IMR-90 (cell line): Measurements from ENCODE around the gene URAD. TPM values are rescaled to one million over a fixed set of nuclear protein-coding genes. Genes with fewer than 3 reads are reported as not detected.

Source experiments
- ATAC-seq: fragments of 200-7000 bp; cut with Tn5 transposase; 2 replicates; pipeline ENCODE4 v1.9.1; 2020; ENCODE audit warnings: low read depth, mild to moderate bottlenecking, moderate library complexity
- BruUV-seq: library from RNA; stranded (reverse); fragments of 400-500 nt; replicated peaks from 2 replicates; lab custom pipeline; 2021; lab: Mats Ljungman, UMichigan
- CTCF ChIA-PET: fragments of 300-600 bp; formaldehyde crosslinking; extraction: SDS; loops from one replicate; lab custom pipeline; 2021; ENCODE audit warnings: antibody characterized with exemption; lab: Yijun Ruan, JAX
- POLR2A ChIA-PET: fragments of 300-600 bp; sonication (Branson Sonifier 250); formaldehyde crosslinking; loops from one replicate; lab custom pipeline; 2022; ENCODE audit warnings: antibody characterized with exemption; ENCODE audit not compliant: unreplicated experiment; lab: Charles Lee
- DNase-seq: peaks from one replicate; pipeline ENCODE4 v3.0.0; 2013
- H2AFZ ChIP-seq: replicated peaks from 2 replicates; pipeline ENCODE3; 2013; ENCODE audit warnings: low read length, mild to moderate bottlenecking; ENCODE audit not compliant: poor library complexity
- H2AK5ac ChIP-seq: 2 replicates; pipeline ENCODE4 v1.6.1; 2013; ENCODE audit warnings: low read depth, low read length, inconsistent platforms
- H2AK9ac ChIP-seq: replicated peaks from 2 replicates; pipeline ENCODE3; 2013; ENCODE audit warnings: mild to moderate bottlenecking, low read depth, low read length, moderate library complexity; ENCODE audit not compliant: poor library complexity
- H2BK120ac ChIP-seq: 2 replicates; pipeline ENCODE4 v1.6.1; 2013; ENCODE audit warnings: low read depth, low read length, inconsistent platforms
- H2BK15ac ChIP-seq: 3 replicates; pipeline ENCODE4 v1.6.1; 2013; ENCODE audit warnings: low read depth, low read length, inconsistent platforms
- H2BK20ac ChIP-seq: 2 replicates; pipeline ENCODE4 v1.6.1; 2013; ENCODE audit warnings: low read depth, mild to moderate bottlenecking, inconsistent platforms, low read length, moderate library complexity
- H2BK5ac ChIP-seq: 2 replicates; pipeline ENCODE4 v1.6.1; 2013; ENCODE audit warnings: mild to moderate bottlenecking, low read depth, low read length, inconsistent platforms; ENCODE audit not compliant: poor library complexity, severe bottlenecking
- H3K14ac ChIP-seq: replicated peaks from 2 replicates; pipeline ENCODE4 v1.6.1; 2013; ENCODE audit warnings: low read depth, low read length, inconsistent platforms
- H3K18ac ChIP-seq: 2 replicates; pipeline ENCODE4 v1.6.1; 2013; ENCODE audit warnings: low read depth, low read length, control low read depth
- H3K23ac ChIP-seq: 2 replicates; pipeline ENCODE4 v1.6.1; 2013; ENCODE audit warnings: low read depth, low read length, inconsistent platforms
- H3K27ac ChIP-seq: 2 replicates; pipeline ENCODE4 v1.5.1; 2013; ENCODE audit warnings: mild to moderate bottlenecking, control low read depth, low read length; ENCODE audit not compliant: insufficient read depth
- H3K27me3 ChIP-seq: 2 replicates; pipeline ENCODE4 v1.6.1; 2013; ENCODE audit warnings: low read length; ENCODE audit not compliant: control insufficient read depth, insufficient read depth
- H3K36me3 ChIP-seq: 2 replicates; pipeline ENCODE4 v1.6.1; 2013; ENCODE audit warnings: low read length, mixed read lengths; ENCODE audit not compliant: control insufficient read depth, insufficient read depth
- H3K4ac ChIP-seq: 2 replicates; pipeline ENCODE4 v1.6.1; 2013; ENCODE audit warnings: low read depth, low read length, inconsistent platforms
- H3K4me1 ChIP-seq: 2 replicates; pipeline ENCODE4 v1.6.1; 2013; ENCODE audit warnings: low read length, mixed read lengths; ENCODE audit not compliant: control insufficient read depth, insufficient read depth
- H3K4me2 ChIP-seq: 2 replicates; pipeline ENCODE4 v1.6.1; 2013; ENCODE audit warnings: low read depth, mild to moderate bottlenecking, control low read depth, low read length, moderate library complexity
- H3K4me3 ChIP-seq: 2 replicates; pipeline ENCODE4 v1.5.1; 2013; ENCODE audit warnings: low read depth, mild to moderate bottlenecking, control low read depth, low read length, moderate library complexity; ENCODE audit not compliant: insufficient read depth
- H3K56ac ChIP-seq: 2 replicates; pipeline ENCODE4 v1.6.1; 2013; ENCODE audit warnings: low read length, inconsistent platforms; ENCODE audit not compliant: insufficient read depth; ENCODE audit errors: extremely low read depth
- H3K79me1 ChIP-seq, 2 experiments: 2 replicates each; pipeline ENCODE4 v1.6.1; 2013; ENCODE audit warnings: low read length in 2 of 2, inconsistent platforms in 1 of 2, low read depth in 1 of 2
- H3K9ac ChIP-seq: 2 replicates; pipeline ENCODE4 v1.6.1; 2013; ENCODE audit warnings: low read depth, low read length, control low read depth
- H3K9me1 ChIP-seq: 2 replicates; pipeline ENCODE4 v1.6.1; 2013; ENCODE audit warnings: low read length, inconsistent platforms; ENCODE audit not compliant: insufficient read depth
- H3K9me3 ChIP-seq: 2 replicates; pipeline ENCODE4 v1.6.1; 2013; ENCODE audit warnings: low read length; ENCODE audit not compliant: control insufficient read depth, insufficient read depth
- H4K20me1 ChIP-seq: 2 replicates; pipeline ENCODE4 v1.6.1; 2013; ENCODE audit warnings: low read length, inconsistent platforms; ENCODE audit not compliant: insufficient read depth
- H4K5ac ChIP-seq: 2 replicates; pipeline ENCODE4 v1.6.1; 2013; ENCODE audit warnings: mild to moderate bottlenecking, low read depth, low read length, control low read depth
- H4K8ac ChIP-seq, 2 experiments: 2 replicates each; pipeline ENCODE4 v1.6.1; 2013; ENCODE audit warnings: low read depth in 2 of 2, low read length in 2 of 2, control low read depth in 1 of 2, inconsistent platforms in 1 of 2
- H4K91ac ChIP-seq: 2 replicates; pipeline ENCODE4 v1.6.1; 2013; ENCODE audit warnings: low read depth, low read length, inconsistent platforms; ENCODE audit not compliant: insufficient read depth
- CEBPB ChIP-seq: IDR thresholded peaks from 2 replicates; pipeline ENCODE4 v1.6.1; 2012; ENCODE audit warnings: low read depth, low read length, improper control_type of control experiment
- CHD1 ChIP-seq: IDR thresholded peaks from 2 replicates; pipeline ENCODE4 v1.6.1; 2012; ENCODE audit warnings: low read depth, low read length, improper control_type of control experiment
- FOS ChIP-seq: fragments of 150-350 bp; IDR thresholded peaks from 2 replicates; pipeline ENCODE4 v1.6.1; 2016; ENCODE audit warnings: low read depth, low read length
- MAFK ChIP-seq: IDR thresholded peaks from 2 replicates; pipeline ENCODE4 v1.6.1; 2012; ENCODE audit warnings: low read depth, low read length, improper control_type of control experiment
- MAZ ChIP-seq: IDR thresholded peaks from 2 replicates; pipeline ENCODE4 v1.6.1; 2012; ENCODE audit warnings: low read depth, mild to moderate bottlenecking, low read length, improper control_type of control experiment, moderate library complexity, borderline replicate concordance
- NFE2L2 ChIP-seq: fragments of 150-350 bp; IDR thresholded peaks from 2 replicates; pipeline ENCODE4 v1.6.1; 2016; ENCODE audit warnings: low read depth, mild to moderate bottlenecking, low read length
- RAD21 ChIP-seq: IDR thresholded peaks from 2 replicates; pipeline ENCODE4 v1.6.1; 2012; ENCODE audit warnings: low read length, improper control_type of control experiment
- RCOR1 ChIP-seq: IDR thresholded peaks from 2 replicates; pipeline ENCODE4 v1.6.1; 2012; ENCODE audit warnings: mild to moderate bottlenecking, low read length, improper control_type of control experiment; ENCODE audit not compliant: insufficient replicate concordance
- RFX5 ChIP-seq: IDR thresholded peaks from 2 replicates; pipeline ENCODE4 v1.8.0; 2012; ENCODE audit warnings: low read depth, mild to moderate bottlenecking, low read length, moderate library complexity
- SMC3 ChIP-seq: fragments of 150-350 bp; IDR thresholded peaks from 2 replicates; pipeline ENCODE4 v1.6.1; 2016; ENCODE audit warnings: low read depth, mild to moderate bottlenecking, antibody characterized with exemption, low read length, moderate library complexity
- WGBS, 2 experiments: methylation state at CpG; one replicate each; pipeline versions ENCODE4 v1.1.5 to v1.1.7; 2013; ENCODE audit warnings: missing lambda C conversion rate in 2 of 2; ENCODE audit not compliant: insufficient read length in 1 of 2; ENCODE audit errors: extremely low coverage in 2 of 2; 5-methylcytosine and 5-hydroxymethylcytosine counted together
- dilution Hi-C: fragments of 300-500 bp; cut with HindIII; formaldehyde crosslinking; loops from one replicate; pipeline ENCODE4 v1.14.3; 2018; ENCODE audit warnings: low sequenced_read_pairs; ENCODE audit not compliant: unreplicated experiment
- in situ Hi-C: fragments of 300-500 bp; cut with MboI; formaldehyde crosslinking; loops from 3 replicates; pipeline ENCODE4 v1.14.3; 2019; ENCODE audit warnings: low sequenced_read_pairs, inconsistent platforms, mixed read lengths
- intact Hi-C: fragments of 100-400 bp; cut with micrococcal nuclease; formaldehyde crosslinking; loops from 2 replicates; pipeline ENCODE4 v1.10.0; 2022
- polyA plus RNA-seq, 3 experiments: library from polyadenylated mRNA; depleted of rRNA; stranded (reverse); fragments of >200 nt; gene quantifications; 2 replicates each; pipeline ENCODE4 v1.2.3, GENCODE V29; 2012; ENCODE audit warnings: low replicate concordance in 1 of 3
- total RNA-seq: library from RNA; depleted of rRNA; stranded (reverse); fragments of >200 nt; gene quantifications from 2 replicates; pipeline ENCODE4 v1.2.3, GENCODE V29; 2012
- TF ChIP-seq, protein P1 (sequence below): fragments of 150-350 bp; IDR thresholded peaks from 2 replicates; pipeline ENCODE4 v1.6.1; 2016; ENCODE audit warnings: low read depth, mild to moderate bottlenecking, low read length, moderate library complexity, borderline replicate concordance
- TF ChIP-seq, protein P2 (sequence below): conservative IDR thresholded peaks from 2 replicates; pipeline ENCODE4 v1.5.1; 2012; ENCODE audit warnings: mild to moderate bottlenecking, low read depth, low read length, improper control_type of control experiment
- TF ChIP-seq, protein P3 (sequence below): fragments of 150-350 bp; IDR thresholded peaks from 2 replicates; pipeline ENCODE4 v1.6.1; 2017; ENCODE audit warnings: mild to moderate bottlenecking, antibody characterized with exemption, low read length, low read depth

The URAD gene
- total and polyA plus RNA-seq, 2 of the 4 experiments (the other 2 are of a cell fraction) = not detected

DNA sequence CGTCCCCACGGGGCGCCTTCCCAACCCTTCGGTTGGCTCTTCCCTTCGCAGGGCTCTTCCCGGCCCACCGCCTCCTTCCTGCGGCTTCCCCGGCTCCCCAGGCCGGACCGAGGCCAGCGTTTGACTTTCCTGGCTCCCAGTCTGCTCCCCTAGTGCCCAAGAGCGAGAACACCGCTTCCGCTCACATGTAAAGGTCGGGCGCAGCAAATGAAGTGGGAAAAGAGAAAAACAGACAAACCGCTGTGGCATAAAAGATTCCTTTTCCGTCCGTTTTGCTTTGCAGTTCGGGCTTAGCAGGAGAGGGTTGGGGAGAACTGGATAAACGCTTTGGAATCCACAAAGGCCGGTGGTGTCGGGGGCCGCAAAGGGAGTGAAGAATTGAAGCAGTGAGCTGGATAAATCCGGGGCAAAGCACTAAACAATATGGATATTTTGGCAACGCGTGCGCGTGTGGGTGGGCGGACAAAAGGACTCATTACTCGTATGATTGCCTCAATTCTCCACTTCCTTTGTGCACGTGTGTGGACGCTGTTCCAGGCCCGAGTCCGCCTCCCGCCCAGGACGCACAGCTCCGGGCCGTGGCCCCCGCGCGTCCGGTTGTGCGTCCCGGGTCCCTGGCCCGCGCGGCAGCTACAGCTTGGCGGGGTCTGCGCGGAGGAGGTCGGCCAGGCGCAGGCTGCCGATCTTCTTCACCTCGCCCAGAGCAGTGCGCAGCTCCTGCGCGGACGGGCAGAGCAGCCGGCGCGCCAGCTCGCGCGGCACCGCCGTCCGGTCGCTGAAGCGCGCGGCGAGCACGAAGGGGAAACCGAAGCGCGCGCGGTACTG, 10.8 kb downstream of the URAD start:
- POLR2A ChIA-PET = no interaction called here
- H3K4ac ChIP-seq = no peak overlapping the region
- H3K4me3 ChIP-seq = no peak overlapping the region
- no peak overlapping the region for H3K18ac ChIP-seq
- H3K36me3 ChIP-seq = no peaks in the 10 kb centered on the region
- H4K20me1 ChIP-seq = no peaks in the 10 kb centered on the region; the same call in 1 of the 2 replicates
- peaks cover 94% of the 10 kb centered on the region for H3K27me3 ChIP-seq
- no peak overlapping the region for H3K56ac ChIP-seq
- peaks cover 3% of the 10 kb centered on the region; the same call in 1 of the 2 replicates for H3K9me3 ChIP-seq
- no TSS peak for BruUV-seq
- DNase-seq (no peak), ATAC-seq (no peak)
- no peak overlapping the region for H2BK15ac ChIP-seq
- no peak overlapping the region for H3K14ac ChIP-seq
- H3K9ac ChIP-seq = no peak overlapping the region
- CTCF ChIA-PET = no interaction called here
- dilution Hi-C loops = no loop called here
- H2AFZ ChIP-seq = no peak overlapping the region
- H4K91ac ChIP-seq = no peak overlapping the region
- 2% methylated on average over 23 of the region's 80 CpGs; no CpG with 5 or more reads in 1 of the 2 experiments for WGBS, 2 experiments
- in situ Hi-C loops = loop anchor here (25.0 kb wide), 1 partner anchor 440 kb away; no protein-coding TSS in a partner anchor
- H3K4me1 ChIP-seq = no peaks in the 10 kb centered on the region; the same call in 1 of the 2 replicates
- no peak overlapping the region for H2AK9ac ChIP-seq
- no peaks in the 10 kb centered on the region; the same call in 1 of the 2 replicates for H3K9me1 ChIP-seq
- H3K27ac ChIP-seq = no peak overlapping the region
- TF ChIP-seq RAD21 (no peak), MAZ (no peak), CHD1 (no peak), MAFK (no peak), RCOR1 (no peak), CEBPB (no peak), FOS (no peak), NFE2L2 (no peak), SMC3 (no peak), RFX5 (no peak)
- TF ChIP-seq, protein P1, sequence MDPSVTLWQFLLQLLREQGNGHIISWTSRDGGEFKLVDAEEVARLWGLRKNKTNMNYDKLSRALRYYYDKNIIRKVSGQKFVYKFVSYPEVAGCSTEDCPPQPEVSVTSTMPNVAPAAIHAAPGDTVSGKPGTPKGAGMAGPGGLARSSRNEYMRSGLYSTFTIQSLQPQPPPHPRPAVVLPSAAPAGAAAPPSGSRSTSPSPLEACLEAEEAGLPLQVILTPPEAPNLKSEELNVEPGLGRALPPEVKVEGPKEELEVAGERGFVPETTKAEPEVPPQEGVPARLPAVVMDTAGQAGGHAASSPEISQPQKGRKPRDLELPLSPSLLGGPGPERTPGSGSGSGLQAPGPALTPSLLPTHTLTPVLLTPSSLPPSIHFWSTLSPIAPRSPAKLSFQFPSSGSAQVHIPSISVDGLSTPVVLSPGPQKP = no peak
- TF ChIP-seq, protein P2, sequence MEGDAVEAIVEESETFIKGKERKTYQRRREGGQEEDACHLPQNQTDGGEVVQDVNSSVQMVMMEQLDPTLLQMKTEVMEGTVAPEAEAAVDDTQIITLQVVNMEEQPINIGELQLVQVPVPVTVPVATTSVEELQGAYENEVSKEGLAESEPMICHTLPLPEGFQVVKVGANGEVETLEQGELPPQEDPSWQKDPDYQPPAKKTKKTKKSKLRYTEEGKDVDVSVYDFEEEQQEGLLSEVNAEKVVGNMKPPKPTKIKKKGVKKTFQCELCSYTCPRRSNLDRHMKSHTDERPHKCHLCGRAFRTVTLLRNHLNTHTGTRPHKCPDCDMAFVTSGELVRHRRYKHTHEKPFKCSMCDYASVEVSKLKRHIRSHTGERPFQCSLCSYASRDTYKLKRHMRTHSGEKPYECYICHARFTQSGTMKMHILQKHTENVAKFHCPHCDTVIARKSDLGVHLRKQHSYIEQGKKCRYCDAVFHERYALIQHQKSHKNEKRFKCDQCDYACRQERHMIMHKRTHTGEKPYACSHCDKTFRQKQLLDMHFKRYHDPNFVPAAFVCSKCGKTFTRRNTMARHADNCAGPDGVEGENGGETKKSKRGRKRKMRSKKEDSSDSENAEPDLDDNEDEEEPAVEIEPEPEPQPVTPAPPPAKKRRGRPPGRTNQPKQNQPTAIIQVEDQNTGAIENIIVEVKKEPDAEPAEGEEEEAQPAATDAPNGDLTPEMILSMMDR = no peak
- TF ChIP-seq, protein P3, sequence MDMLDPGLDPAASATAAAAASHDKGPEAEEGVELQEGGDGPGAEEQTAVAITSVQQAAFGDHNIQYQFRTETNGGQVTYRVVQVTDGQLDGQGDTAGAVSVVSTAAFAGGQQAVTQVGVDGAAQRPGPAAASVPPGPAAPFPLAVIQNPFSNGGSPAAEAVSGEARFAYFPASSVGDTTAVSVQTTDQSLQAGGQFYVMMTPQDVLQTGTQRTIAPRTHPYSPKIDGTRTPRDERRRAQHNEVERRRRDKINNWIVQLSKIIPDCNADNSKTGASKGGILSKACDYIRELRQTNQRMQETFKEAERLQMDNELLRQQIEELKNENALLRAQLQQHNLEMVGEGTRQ = no peak
- no peak overlapping the region for H4K8ac ChIP-seq
- H2AK5ac ChIP-seq = no peak overlapping the region
- intact Hi-C loops = no loop called here
- H3K23ac ChIP-seq = no peak overlapping the region
- H2BK120ac ChIP-seq = no peak overlapping the region
- no peak overlapping the region for H2BK20ac ChIP-seq
- H4K5ac ChIP-seq = no peak overlapping the region
- no peak overlapping the region for H3K4me2 ChIP-seq
- no peaks in the 10 kb centered on the region for H3K79me1 ChIP-seq
- H2BK5ac ChIP-seq = no peak overlapping the region
